ENCODE data around the gene C20orf202.
"Not testable (repeated sequence)": the region's sequence is repeated elsewhere in the genome, so short reads cannot be mapped to it uniquely, and the experiment has no call there.

C20orf202 gene

GRCh38 chr20:1247689-1248088 lies 44.4 kb downstream of the C20orf202 start:
- H3K4me3 ChIP-seq (ENCODE audit: low read depth, low read length) = no peak overlapping the region
- no peak for TF ChIP-seq CTCF (IDR thresholded peaks at IDR 0.05; ENCODE audit: low read depth, low read length)

- H3K4me3 ChIP-seq (ENCODE audit: low read depth, low read length) = not testable (repeated sequence)
These were observed 47.0 kb downstream of the C20orf202 start for GRCh38 chr20:1250282-1250681.

GRCh38 chr20:1252416-1252815 lies 49.2 kb downstream of the C20orf202 start:
- no peak for TF ChIP-seq CTCF (IDR thresholded peaks at IDR 0.05; ENCODE audit: low read depth, low read length)
- no peak overlapping the region for H3K4me3 ChIP-seq (ENCODE audit: low read depth, low read length)

GRCh38 chr20:1254254-1254653 lies 51.0 kb downstream of the C20orf202 start:
- no peak for TF ChIP-seq CTCF (IDR thresholded peaks at IDR 0.05; ENCODE audit: low read depth, low read length)
- no peak overlapping the region for H3K4me3 ChIP-seq (ENCODE audit: low read depth, low read length)

GRCh38 chr20:1255675-1256074 lies 52.4 kb downstream of the C20orf202 start:
- no peak overlapping the region for H3K4me3 ChIP-seq (ENCODE audit: low read depth, low read length)
- no peak for TF ChIP-seq CTCF (IDR thresholded peaks at IDR 0.05; ENCODE audit: low read depth, low read length)
